GM12878 (cell line): ENCODE measurements around the gene FURIN. TPM values are rescaled to one million over a fixed set of nuclear protein-coding genes. Genes with fewer than 3 reads are reported as not detected.
A peak's percentile ranks its signal among the peaks of the same experiment; 100 is the strongest.

Experiments used
- CREM ChIP-seq: IDR thresholded peaks from 2 replicates; pipeline ENCODE4 v1.6.1; 2014; ENCODE audit warnings: antibody characterized with exemption, low read depth
- DPF2 ChIP-seq: fragments of 450-650 bp; IDR thresholded peaks from 2 replicates; pipeline ENCODE4 v1.6.1; 2017; ENCODE audit warnings: mild to moderate bottlenecking
- EGR1 ChIP-seq, 2 experiments: IDR thresholded peaks; 1 replicate in 1 of 2; 2 replicates in 1 of 2; pipeline ENCODE4 v1.6.1; 2011 to 2012; ENCODE audit warnings: low read depth in 2 of 2, low read length in 2 of 2, borderline replicate concordance in 1 of 2, mild to moderate bottlenecking in 1 of 2, moderate library complexity in 1 of 2
- ETV6 ChIP-seq, 2 experiments: fragments of 450-650 bp in 1 of 2; IDR thresholded peaks in 1 of 2; conservative IDR thresholded peaks in 1 of 2; 2 replicates each; pipeline ENCODE4 v1.6.1; 2014; ENCODE audit warnings: antibody characterized with exemption in 1 of 2, borderline replicate concordance in 1 of 2, low read depth in 1 of 2, mild to moderate bottlenecking in 1 of 2, moderate library complexity in 1 of 2
- FOXM1 ChIP-seq: IDR thresholded peaks from 2 replicates; pipeline ENCODE4 v1.6.1; 2012; ENCODE audit warnings: low read depth, mild to moderate bottlenecking, inconsistent platforms, low read length, moderate library complexity
- GATAD2B ChIP-seq: fragments of 450-650 bp; conservative IDR thresholded peaks from 2 replicates; pipeline ENCODE4 v1.6.1; 2017; ENCODE audit warnings: low read depth, mild to moderate bottlenecking, moderate library complexity
- IKZF1 ChIP-seq: fragments of 450-650 bp; conservative IDR thresholded peaks from 2 replicates; pipeline ENCODE4 v1.6.1; 2017; ENCODE audit warnings: antibody characterized with exemption, mild to moderate bottlenecking
- NR2C2 ChIP-seq: IDR thresholded peaks from 2 replicates; pipeline ENCODE4 v1.6.1; 2011; ENCODE audit warnings: borderline replicate concordance, low read depth; ENCODE audit not compliant: control insufficient read depth, insufficient read length
- NR2F1 ChIP-seq: fragments of 450-650 bp; conservative IDR thresholded peaks from 2 replicates; pipeline ENCODE4 v1.6.1; 2017; ENCODE audit warnings: mild to moderate bottlenecking
- PAX8 ChIP-seq: fragments of 450-650 bp; IDR thresholded peaks from 2 replicates; pipeline ENCODE4 v1.6.1; 2017; ENCODE audit warnings: mild to moderate bottlenecking, moderate library complexity
- SREBF1 ChIP-seq: IDR thresholded peaks from 2 replicates; pipeline ENCODE4 v1.6.1; 2012; ENCODE audit warnings: mild to moderate bottlenecking, low read length
- WRNIP1 ChIP-seq: IDR thresholded peaks from 2 replicates; pipeline ENCODE4 v1.6.1; 2011; ENCODE audit warnings: low read depth, low read length, improper control_type of control experiment, borderline replicate concordance
- ZSCAN29 ChIP-seq: fragments of 450-650 bp; IDR thresholded peaks from 2 replicates; pipeline ENCODE4 v1.6.1; 2017; ENCODE audit warnings: mild to moderate bottlenecking, moderate library complexity
- polyA plus RNA-seq, 11 experiments: library from polyadenylated mRNA; depleted of rRNA in 4 of 11; unstranded in 6 of 11; stranded (reverse) in 5 of 11; fragments of >200 nt; fragmentation: Nextera tagmentation in 4 of 11; fragmentation: Illumina TruSeq in 1 of 11; extraction: Ambion mirVana in 4 of 11; extraction: Trizol in 1 of 11; gene quantifications; 1 replicate in 1 of 11; 2 replicates in 10 of 11; pipeline versions ENCODE4 v1.2.1 to v1.2.3, GENCODE V29; 2011 to 2016; ENCODE audit warnings: inconsistent platforms in 2 of 11, missing spikeins in 2 of 11, low read depth in 1 of 11
- total RNA-seq, 4 experiments: library from RNA; depleted of rRNA in 3 of 4; stranded (reverse); fragments of >200 nt in 3 of 4; fragmentation: Illumina TruSeq in 1 of 4; extraction: Trizol in 1 of 4; gene quantifications; 2 replicates each; pipeline versions ENCODE4 v1.2.1 to v1.2.3, GENCODE V29; 2013 to 2021
- TF ChIP-seq, protein P1 (sequence below): fragments of 450-650 bp; IDR thresholded peaks from 2 replicates; pipeline ENCODE4 v1.6.1; 2017; ENCODE audit warnings: mild to moderate bottlenecking, moderate library complexity
- TF ChIP-seq, protein P2 (sequence below): IDR thresholded peaks from 2 replicates; pipeline ENCODE4 v1.6.1; 2012; ENCODE audit warnings: low read depth, low read length, improper control_type of control experiment
- TF ChIP-seq, protein P3 (sequence below): fragments of 450-650 bp; formaldehyde crosslinking; IDR thresholded peaks from 2 replicates; pipeline ENCODE4 v1.5.0; 2022; ENCODE audit warnings: mild to moderate bottlenecking, missing genetic modification characterization
- TF ChIP-seq, protein P4 (sequence below): IDR thresholded peaks from 2 replicates; pipeline ENCODE4 v1.6.1; 2012; ENCODE audit warnings: low read length, inconsistent platforms
- TF ChIP-seq, protein P5 (sequence below): fragments of 450-650 bp; IDR thresholded peaks from 2 replicates; pipeline ENCODE4 v1.6.1; 2017; ENCODE audit warnings: borderline replicate concordance

FURIN gene
- total and polyA plus RNA-seq, 10 of the 15 experiments (the other 5 are each of a cell fraction or from before 2014, with no cell fraction given) = 0.47 to 39.9 (median 8.0) TPM

DNA sequence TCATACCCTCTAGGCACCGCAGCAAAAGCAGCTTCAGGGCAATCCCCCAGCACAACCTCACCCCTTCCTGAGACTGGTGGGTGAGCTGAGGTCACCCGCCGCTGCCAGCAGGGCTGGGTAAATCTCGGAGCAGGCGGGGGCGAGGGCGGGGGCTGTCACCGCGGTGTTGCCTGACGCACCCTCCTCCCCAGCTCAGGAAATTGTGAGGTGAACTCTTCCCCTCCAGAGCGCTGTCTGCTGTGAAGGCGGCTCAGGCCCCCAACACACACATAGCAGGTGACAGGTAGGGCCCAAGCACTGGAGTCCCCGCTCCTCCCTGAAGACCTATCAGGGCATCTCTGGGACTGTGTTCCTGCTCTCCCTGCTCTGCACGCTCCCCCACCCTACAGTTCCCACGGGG lies 30.2 kb upstream of the FURIN start (continued):
- TF ChIP-seq, protein P1, sequence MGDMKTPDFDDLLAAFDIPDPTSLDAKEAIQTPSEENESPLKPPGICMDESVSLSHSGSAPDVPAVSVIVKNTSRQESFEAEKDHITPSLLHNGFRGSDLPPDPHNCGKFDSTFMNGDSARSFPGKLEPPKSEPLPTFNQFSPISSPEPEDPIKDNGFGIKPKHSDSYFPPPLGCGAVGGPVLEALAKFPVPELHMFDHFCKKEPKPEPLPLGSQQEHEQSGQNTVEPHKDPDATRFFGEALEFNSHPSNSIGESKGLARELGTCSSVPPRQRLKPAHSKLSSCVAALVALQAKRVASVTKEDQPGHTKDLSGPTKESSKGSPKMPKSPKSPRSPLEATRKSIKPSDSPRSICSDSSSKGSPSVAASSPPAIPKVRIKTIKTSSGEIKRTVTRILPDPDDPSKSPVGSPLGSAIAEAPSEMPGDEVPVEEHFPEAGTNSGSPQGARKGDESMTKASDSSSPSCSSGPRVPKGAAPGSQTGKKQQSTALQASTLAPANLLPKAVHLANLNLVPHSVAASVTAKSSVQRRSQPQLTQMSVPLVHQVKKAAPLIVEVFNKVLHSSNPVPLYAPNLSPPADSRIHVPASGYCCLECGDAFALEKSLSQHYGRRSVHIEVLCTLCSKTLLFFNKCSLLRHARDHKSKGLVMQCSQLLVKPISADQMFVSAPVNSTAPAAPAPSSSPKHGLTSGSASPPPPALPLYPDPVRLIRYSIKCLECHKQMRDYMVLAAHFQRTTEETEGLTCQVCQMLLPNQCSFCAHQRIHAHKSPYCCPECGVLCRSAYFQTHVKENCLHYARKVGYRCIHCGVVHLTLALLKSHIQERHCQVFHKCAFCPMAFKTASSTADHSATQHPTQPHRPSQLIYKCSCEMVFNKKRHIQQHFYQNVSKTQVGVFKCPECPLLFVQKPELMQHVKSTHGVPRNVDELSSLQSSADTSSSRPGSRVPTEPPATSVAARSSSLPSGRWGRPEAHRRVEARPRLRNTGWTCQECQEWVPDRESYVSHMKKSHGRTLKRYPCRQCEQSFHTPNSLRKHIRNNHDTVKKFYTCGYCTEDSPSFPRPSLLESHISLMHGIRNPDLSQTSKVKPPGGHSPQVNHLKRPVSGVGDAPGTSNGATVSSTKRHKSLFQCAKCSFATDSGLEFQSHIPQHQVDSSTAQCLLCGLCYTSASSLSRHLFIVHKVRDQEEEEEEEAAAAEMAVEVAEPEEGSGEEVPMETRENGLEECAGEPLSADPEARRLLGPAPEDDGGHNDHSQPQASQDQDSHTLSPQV = no peak
- TF ChIP-seq EGR1 (IDR thresholded peaks at IDR 0.05; ENCODE audit: borderline replicate concordance in 1 of 2, low read depth in 2 of 2, low read length in 2 of 2) (no peak; a peak in 1 of 3 replicates), ETV6 (conservative IDR thresholded peaks at IDR 0.05 in 1 of 2, IDR thresholded peaks at IDR 0.05 in 1 of 2; ENCODE audit: borderline replicate concordance in 1 of 2, low read depth in 1 of 2) (no peak), IKZF1 (peak; percentile 33; the same call in 1 of the 2 replicates), DPF2 (0 out of 2 replicates have a peak, but pooled peaks have one; percentile 32), GATAD2B (peak; percentile 42; the same call in 1 of the 2 replicates), NR2F1 (0 out of 2 replicates have a peak, but pooled peaks have one; percentile 12), WRNIP1 (no peak), PAX8 (no peak), FOXM1 (no peak), CREM (no peak), ZSCAN29 (no peak), SREBF1 (no peak), NR2C2 (no peak)
- TF ChIP-seq, protein P2, sequence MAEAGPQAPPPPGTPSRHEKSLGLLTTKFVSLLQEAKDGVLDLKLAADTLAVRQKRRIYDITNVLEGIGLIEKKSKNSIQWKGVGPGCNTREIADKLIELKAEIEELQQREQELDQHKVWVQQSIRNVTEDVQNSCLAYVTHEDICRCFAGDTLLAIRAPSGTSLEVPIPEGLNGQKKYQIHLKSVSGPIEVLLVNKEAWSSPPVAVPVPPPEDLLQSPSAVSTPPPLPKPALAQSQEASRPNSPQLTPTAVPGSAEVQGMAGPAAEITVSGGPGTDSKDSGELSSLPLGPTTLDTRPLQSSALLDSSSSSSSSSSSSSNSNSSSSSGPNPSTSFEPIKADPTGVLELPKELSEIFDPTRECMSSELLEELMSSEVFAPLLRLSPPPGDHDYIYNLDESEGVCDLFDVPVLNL = no peak
- TF ChIP-seq, protein P3, sequence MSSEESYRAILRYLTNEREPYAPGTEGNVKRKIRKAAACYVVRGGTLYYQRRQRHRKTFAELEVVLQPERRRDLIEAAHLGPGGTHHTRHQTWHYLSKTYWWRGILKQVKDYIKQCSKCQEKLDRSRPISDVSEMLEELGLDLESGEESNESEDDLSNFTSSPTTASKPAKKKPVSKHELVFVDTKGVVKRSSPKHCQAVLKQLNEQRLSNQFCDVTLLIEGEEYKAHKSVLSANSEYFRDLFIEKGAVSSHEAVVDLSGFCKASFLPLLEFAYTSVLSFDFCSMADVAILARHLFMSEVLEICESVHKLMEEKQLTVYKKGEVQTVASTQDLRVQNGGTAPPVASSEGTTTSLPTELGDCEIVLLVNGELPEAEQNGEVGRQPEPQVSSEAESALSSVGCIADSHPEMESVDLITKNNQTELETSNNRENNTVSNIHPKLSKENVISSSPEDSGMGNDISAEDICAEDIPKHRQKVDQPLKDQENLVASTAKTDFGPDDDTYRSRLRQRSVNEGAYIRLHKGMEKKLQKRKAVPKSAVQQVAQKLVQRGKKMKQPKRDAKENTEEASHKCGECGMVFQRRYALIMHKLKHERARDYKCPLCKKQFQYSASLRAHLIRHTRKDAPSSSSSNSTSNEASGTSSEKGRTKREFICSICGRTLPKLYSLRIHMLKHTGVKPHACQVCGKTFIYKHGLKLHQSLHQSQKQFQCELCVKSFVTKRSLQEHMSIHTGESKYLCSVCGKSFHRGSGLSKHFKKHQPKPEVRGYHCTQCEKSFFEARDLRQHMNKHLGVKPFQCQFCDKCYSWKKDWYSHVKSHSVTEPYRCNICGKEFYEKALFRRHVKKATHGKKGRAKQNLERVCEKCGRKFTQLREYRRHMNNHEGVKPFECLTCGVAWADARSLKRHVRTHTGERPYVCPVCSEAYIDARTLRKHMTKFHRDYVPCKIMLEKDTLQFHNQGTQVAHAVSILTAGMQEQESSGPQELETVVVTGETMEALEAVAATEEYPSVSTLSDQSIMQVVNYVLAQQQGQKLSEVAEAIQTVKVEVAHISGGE (CRISPR knock-in tag) = no peak
- TF ChIP-seq, protein P4, sequence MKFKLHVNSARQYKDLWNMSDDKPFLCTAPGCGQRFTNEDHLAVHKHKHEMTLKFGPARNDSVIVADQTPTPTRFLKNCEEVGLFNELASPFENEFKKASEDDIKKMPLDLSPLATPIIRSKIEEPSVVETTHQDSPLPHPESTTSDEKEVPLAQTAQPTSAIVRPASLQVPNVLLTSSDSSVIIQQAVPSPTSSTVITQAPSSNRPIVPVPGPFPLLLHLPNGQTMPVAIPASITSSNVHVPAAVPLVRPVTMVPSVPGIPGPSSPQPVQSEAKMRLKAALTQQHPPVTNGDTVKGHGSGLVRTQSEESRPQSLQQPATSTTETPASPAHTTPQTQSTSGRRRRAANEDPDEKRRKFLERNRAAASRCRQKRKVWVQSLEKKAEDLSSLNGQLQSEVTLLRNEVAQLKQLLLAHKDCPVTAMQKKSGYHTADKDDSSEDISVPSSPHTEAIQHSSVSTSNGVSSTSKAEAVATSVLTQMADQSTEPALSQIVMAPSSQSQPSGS = no peak
- TF ChIP-seq, protein P5, sequence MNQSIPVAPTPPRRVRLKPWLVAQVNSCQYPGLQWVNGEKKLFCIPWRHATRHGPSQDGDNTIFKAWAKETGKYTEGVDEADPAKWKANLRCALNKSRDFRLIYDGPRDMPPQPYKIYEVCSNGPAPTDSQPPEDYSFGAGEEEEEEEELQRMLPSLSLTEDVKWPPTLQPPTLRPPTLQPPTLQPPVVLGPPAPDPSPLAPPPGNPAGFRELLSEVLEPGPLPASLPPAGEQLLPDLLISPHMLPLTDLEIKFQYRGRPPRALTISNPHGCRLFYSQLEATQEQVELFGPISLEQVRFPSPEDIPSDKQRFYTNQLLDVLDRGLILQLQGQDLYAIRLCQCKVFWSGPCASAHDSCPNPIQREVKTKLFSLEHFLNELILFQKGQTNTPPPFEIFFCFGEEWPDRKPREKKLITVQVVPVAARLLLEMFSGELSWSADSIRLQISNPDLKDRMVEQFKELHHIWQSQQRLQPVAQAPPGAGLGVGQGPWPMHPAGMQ = no peak
